ENCODE results near the gene KLHL7.

GRCh38 chr7:23074443-23075261 is 30.9 kb upstream of the KLHL7 start:
- TF ChIP-seq MBD2 (IDR thresholded peaks at IDR 0.05; ENCODE audit: borderline replicate concordance, low read depth) (no peak), TRIM28 (IDR thresholded peaks at IDR 0.05) (no peak), PRMT5 (CRISPR knock-in tag; IDR thresholded peaks at IDR 0.05) (no peak), SMAD1 (IDR thresholded peaks at IDR 0.05; ENCODE audit: low read depth, low read length, partially characterized antibody) (no peak), BRF2 (IDR thresholded peaks at IDR 0.05; ENCODE audit: borderline replicate concordance, insufficient read depth, insufficient read length) (no peak), REST (IDR thresholded peaks at IDR 0.05; ENCODE audit: borderline replicate concordance) (no peak), REST (CRISPR knock-in tag; IDR thresholded peaks at IDR 0.05; ENCODE audit: low read depth) (no peak), ZBTB49 (CRISPR knock-in tag; IDR thresholded peaks at IDR 0.05; ENCODE audit: borderline replicate concordance) (no peak), THAP7 (CRISPR knock-in tag; IDR thresholded peaks at IDR 0.05) (no peak), ATF6 (CRISPR knock-in tag; IDR thresholded peaks at IDR 0.05) (no peak), ZNF124 (CRISPR knock-in tag; IDR thresholded peaks at IDR 0.05) (no peak), GABPA (tag; conservative IDR thresholded peaks at IDR 0.05; ENCODE audit: low read depth) (no peak), MNT (conservative IDR thresholded peaks at IDR 0.05) (no peak)

All from K562 (cell line).